Endometrial microvascular endothelial cells (primary cell): ENCODE measurements around the gene KRTAP10-10. TPM values are rescaled to one million over a fixed set of nuclear protein-coding genes. Genes with fewer than 3 reads are reported as not detected.
"Not testable (repeated sequence)": the region's sequence is repeated elsewhere in the genome, so short reads cannot be mapped to it uniquely, and the experiment has no call there.

Experiments used
- in situ Hi-C: cut with HindIII; loops from 2 replicates; pipeline ENCODE4 v1.10.0; 2017; ENCODE audit warnings: low sequenced_read_pairs, low pct_unique_long_range_greater_than_20kb; ENCODE audit errors: inconsistent ontology term
- total RNA-seq: library from RNA; depleted of rRNA; stranded (reverse); fragments of >200 nt; gene quantifications from one replicate; pipeline ENCODE4 v1.2.3, GENCODE V29; 2015; ENCODE audit errors: inconsistent ontology term

The KRTAP10-10 gene
- total RNA-seq, 1 donor from 2014 or later: not detected

DNA sequence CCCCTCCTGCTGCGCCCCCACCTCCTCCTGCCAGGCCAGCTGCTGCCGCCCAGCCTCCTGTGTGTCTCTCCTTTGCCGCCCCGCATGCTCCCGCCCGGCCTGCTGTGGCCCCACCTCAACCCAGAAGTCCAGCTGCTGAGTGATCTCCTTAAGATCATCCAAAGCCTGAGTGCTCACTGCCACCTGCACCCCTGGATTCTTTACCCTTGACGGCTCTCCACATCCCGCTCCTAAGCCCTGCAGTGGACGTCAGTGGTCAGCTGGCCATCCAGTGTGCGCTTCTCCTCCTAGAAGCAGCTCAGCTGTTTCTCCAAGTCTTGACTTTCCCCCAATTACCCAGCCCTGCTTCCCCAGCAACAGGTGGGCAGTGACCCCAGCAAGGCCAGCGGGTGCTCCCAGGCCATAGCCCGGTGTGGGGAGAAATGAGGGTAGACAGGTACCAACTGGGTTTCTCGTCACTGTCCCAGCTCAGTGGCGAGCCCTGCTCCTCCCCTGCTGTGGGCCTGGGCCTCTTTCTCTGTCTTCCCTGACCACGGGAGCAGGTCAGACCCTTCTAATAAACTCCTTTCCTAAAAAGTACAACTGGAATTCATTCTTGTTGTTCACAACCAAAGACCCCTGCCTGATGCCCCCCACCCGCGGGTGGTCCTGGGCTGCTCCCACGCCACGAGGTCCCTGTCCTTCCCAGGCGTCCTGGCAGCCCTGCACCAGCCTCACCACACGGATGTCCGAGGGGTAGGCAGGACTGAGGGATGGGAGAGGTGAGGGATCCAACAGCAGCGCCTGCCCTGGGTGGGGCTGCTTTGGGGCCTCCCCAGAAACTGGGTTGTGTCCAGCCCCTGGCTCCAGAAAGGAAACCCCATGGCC, 35.3 kb upstream of the KRTAP10-10 start:
- in situ Hi-C loops: no loop called here

GRCh38 chr21:44602463-44602850, 34.7 kb upstream of the KRTAP10-10 start:
- in situ Hi-C loops: no loop called here

GRCh38 chr21:44603109-44603875, 33.9 kb upstream of the KRTAP10-10 start:
- in situ Hi-C loops: no loop called here

- in situ Hi-C loops: no loop called here
Measured at GRCh38 chr21:44603911-44604310, 33.2 kb upstream of the KRTAP10-10 start.

GRCh38 chr21:44606495-44606894, 30.7 kb upstream of the KRTAP10-10 start:
- in situ Hi-C loops: no loop called here

GRCh38 chr21:44609193-44609592, 28.0 kb upstream of the KRTAP10-10 start:
- in situ Hi-C loops: no loop called here

DNA sequence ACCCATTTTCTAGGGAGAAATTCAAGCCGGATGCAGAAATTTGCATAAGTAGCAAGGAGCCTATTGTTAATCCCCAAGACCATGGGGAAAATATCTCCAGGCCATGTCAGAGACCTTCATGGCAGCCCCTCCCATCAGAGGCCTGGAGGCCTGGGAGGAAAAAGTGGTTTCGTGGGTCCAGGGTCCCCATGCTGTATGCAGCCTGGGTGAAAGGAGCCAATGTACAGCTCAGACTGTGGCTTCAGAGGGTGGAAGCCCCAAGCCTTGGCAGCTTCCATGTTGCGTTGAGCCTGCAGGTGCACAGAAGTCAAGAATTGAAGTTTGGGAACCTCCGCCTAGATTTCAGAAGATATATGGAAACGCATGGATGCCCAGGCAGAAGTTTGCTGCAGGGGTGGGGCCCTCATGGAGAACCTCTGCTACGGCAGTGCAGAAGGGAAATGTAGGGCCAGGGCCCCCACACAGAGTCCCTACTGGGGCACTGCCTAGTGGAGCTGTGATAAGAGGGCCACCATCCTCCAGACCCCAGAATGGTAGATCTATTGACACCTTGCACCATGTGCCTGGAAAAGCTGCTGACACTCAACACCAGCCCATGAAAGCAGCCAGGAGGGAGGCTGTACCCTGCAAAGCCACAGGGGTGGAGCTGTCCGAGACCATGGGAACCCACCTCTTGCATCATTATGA, 26.9 kb upstream of the KRTAP10-10 start:
- in situ Hi-C loops: not testable (repeated sequence)

GRCh38 chr21:44611551-44611950, 25.6 kb upstream of the KRTAP10-10 start:
- in situ Hi-C loops: no loop called here

- in situ Hi-C loops: no loop called here
Measured at GRCh38 chr21:44612029-44612486, 25.1 kb upstream of the KRTAP10-10 start, which contains the start of gene KRTAP10-8. TSS of gene KRTAP10-8 (plus strand) at chr21:44612079. CDS start at chr21:44612101, 22 bp downstream.

DNA sequence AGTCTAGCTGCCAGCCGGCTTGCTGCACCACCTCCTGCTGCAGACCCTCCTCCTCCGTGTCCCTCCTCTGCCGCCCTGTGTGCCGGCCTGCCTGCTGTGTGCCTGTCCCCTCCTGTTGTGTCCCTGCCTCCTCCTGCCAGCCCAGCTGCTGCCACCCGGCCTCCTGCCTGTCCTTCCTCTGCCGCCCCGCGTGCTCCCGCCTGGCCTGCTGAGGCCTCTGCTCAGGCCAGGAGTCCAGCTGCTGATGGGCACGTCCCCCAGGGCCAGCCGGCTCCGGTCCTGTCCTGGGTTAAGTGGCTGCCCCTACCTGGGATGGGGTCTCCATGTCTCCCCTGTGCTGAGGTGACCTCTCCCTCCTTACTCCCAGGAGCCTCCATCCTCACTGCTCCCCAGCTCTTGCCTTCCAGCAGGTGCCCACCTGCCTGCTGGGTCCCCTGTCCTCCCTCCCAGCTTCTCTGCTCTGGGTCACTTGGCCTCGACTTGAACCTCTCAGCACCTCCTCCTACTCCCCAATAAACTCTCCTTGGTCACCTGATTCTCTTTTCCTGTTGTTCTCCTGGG, 24.4 kb upstream of the KRTAP10-10 start:
- in situ Hi-C loops: no loop called here

GRCh38 chr21:44613386-44614155, 23.6 kb upstream of the KRTAP10-10 start:
- in situ Hi-C loops: no loop called here

DNA sequence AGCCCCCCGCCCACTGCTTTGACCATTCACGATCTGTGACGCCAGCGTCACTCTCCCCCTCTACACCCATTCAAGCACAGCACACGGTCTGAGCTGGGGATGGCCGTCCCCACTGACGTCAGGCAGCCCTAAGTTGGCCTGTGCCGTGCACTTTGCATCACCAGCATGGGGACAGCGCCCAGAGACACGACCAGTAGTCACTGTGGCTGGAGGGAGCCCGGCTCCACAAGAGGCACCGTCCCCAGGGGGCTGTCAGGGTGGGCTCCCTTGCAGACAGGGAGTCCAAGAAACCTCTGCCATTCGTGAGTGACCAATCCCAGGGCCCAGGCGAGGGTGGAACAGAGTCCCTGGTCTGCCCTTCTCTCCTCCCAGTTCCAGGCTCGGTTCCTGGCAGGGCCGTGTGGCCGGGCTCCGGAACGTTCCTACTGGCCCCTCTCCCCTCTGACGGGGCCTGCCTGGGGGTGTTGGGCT, 23.0 kb upstream of the KRTAP10-10 start:
- in situ Hi-C loops: no loop called here

GRCh38 chr21:44614961-44615391, 22.2 kb upstream of the KRTAP10-10 start:
- in situ Hi-C loops: no loop called here

DNA sequence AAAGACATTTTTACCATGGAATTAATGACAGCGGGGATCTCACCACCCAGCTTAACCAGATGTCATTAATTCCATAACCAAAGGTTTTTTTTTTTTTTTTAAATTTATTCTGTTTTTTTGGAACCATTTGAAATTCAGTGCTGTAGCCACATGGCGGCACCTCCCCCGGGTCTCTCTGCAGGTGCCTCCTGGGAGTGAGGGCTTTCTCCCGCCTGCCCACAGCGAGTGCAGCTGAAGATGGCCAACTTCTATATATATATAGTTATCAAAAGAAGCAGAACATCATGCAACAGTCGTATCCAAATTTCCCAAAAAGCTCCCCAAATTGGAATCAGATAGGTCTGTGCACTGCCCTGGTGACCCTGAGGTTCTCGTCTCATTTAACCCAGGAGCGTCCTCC, 21.7 kb upstream of the KRTAP10-10 start:
- in situ Hi-C loops: no loop called here

GRCh38 chr21:44615911-44616590, 21.1 kb upstream of the KRTAP10-10 start:
- in situ Hi-C loops: no loop called here

DNA sequence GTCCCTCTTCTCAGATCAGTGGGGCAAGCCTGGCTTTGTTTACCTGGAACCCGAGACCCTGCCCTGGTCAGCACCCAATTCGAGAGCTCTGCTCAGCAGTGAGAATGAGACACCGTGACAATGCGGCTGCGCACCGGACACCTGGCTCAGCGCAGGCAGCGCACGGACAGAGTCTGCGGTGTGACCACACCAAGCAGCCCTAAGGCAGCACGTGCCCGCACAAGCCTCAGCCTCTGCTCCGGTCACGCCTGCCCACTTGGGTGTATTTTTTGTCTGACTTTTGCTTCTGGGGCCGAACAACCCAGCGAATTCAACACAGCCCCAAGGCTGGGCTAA, 20.6 kb upstream of the KRTAP10-10 start:
- in situ Hi-C loops: no loop called here

- in situ Hi-C loops: no loop called here
Measured at GRCh38 chr21:44617071-44617501, 20.1 kb upstream of the KRTAP10-10 start.

GRCh38 chr21:44618504-44618903, 18.7 kb upstream of the KRTAP10-10 start:
- in situ Hi-C loops: no loop called here
